Brain pericyte (primary cell): ENCODE measurements around the gene ATP8A2.
"Not testable (repeated sequence)": the region's sequence is repeated elsewhere in the genome, so short reads cannot be mapped to it uniquely, and the experiment has no call there.

Source experiments
- DNase-seq: peaks from one replicate; pipeline ENCODE4 v3.0.0-alpha.2; 2012; ENCODE audit warnings: low read depth, low spot score

Gene ATP8A2

GRCh38 chr13:26066492-26066891, 694.7 kb downstream of the ATP8A2 start:
- DNase-seq = not testable (repeated sequence)

- no peak for DNase-seq
Observed at GRCh38 chr13:26067601-26068000, 695.8 kb downstream of the ATP8A2 start.

GRCh38 chr13:26068372-26068771, 696.6 kb downstream of the ATP8A2 start:
- not testable (repeated sequence) for DNase-seq

- DNase-seq = not testable (repeated sequence)
Observed at GRCh38 chr13:26069642-26070041, 697.9 kb downstream of the ATP8A2 start.

- DNase-seq = no peak
Observed at GRCh38 chr13:26071691-26072090, 699.9 kb downstream of the ATP8A2 start.

- not testable (repeated sequence) for DNase-seq
Observed at GRCh38 chr13:26072335-26072734, 700.6 kb downstream of the ATP8A2 start.

GRCh38 chr13:26074706-26075105, 702.9 kb downstream of the ATP8A2 start:
- DNase-seq = no peak
